Kidney tubule cell (primary cell): ENCODE results near the gene CHD1.
"Not testable (repeated sequence)": the region's sequence is repeated elsewhere in the genome, so short reads cannot be mapped to it uniquely, and the experiment has no call there.

Experiments
- DNase-seq: peaks from one replicate; pipeline ENCODE4 v3.0.0-alpha.2; 2018; ENCODE audit warnings: low spot score

The CHD1 gene

DNA sequence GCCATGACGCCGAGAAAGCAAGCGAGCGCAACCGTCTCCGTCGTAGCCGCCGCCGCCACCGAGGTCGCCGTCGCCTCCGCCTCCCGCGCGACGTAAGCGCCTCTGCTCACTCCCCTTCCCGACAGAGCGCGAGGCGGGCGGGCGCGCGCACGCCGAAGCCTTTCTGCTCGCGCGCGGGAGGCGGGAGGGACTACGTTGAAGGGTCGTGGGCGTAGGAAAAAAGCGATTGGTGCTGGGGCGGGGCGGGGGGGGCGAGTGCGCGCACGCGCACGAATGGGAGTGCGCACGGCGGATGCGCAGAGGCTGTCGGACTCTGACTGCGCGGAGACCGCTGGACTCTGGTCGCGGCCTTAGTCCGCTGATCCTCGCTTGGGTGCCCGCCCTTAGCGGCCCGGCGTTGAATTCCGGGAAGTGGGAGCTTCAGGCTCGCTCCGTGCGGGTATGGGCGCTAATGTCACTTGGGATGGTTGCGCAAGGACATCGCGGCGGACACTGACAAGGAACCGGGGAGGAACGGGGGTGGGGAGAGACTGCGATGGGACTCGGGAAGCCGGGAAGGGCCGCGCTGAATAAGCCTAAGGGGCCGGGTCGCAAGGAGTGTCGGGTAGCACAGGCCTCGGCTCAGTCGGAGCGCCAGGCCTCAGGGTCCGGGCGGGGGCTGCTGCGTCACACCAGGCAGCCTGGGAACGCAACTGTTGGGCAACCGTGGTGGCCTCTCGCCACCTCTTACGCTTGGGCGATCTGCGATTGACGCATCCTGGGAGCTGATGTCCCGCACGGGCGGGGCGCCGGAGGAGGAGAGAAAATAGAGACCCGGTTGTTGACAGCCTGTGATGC lies at the start of gene CHD1:
Gene CHD1, minus strand, starts transcription at position 135 of the 837 bp plus-strand sequence. CDS start 2,621 bp downstream, outside the sequence.
- peak; percentile 99 for DNase-seq

DNA sequence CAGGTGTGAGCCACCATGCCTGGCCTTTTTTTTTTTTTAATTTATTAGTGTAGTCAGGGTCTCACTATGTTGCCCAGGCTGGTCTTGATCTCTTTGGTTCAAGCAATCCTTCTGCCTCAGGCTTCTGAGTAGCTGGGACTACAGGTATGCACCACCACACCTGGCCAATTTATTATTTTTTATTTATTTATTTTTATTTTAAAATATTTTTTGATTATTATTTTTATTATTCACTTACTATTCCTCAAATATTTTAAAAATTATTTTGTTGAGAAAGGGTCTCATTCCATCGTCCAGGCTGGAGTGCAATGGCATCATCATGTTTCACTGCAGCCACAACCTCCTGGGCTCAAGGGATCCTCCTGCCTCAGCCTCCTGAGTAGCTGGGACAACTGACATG lies 49.7 kb upstream of the CHD1 start:
- no peak for DNase-seq

DNA sequence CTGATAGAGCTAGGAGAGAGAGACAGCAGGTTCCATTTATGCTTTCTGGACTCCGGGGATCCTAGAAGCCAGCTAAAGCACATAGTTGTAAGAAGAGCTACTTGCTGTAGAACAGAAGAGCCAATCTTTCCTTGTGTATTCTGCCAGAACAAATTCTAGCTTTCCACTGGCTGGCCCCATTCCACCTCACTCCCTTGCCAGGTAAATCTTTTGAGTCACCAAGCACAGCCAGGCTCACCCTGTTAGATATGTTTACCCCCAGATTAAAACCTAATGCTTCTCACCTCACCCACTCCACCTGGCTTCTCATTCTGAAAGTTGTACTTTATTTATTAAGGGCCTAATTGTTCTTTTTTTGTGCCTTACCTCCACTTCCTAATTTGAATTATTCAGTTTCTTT lies 48.9 kb upstream of the CHD1 start:
- no peak for DNase-seq

DNA sequence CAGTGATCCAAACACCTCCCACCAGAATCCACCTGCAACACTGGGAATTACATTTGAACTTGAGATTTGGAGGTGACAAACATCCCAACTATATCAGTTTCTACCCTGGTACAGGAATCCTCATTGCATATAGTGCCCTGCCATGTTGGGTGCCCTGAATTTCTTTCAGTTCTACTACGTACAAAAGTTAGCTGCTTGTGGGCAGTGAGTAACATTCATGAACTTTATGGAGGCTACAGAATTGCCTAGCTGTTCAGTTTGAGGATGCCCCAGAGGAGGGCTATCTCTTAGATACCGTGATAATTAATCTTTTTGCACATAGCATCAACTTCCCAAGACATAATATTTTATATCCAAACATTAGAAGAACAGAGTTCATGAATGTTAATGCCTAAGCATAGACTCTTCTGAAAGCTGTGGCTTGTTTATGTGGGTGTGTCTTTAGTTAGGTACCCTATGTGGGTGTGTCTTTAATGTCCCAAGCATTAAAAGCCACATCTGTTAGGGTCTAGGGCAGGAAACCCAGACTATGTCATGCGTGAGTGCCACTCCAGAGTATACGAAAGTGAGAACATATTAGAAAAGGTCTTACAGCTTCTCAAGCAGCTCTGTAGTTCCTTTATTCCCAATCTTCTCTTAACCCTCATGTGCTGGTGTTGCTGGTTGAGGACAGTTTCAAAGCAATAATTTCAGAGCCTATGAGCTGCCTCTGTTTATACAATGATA lies 47.0 kb upstream of the CHD1 start:
- DNase-seq = no peak

DNA sequence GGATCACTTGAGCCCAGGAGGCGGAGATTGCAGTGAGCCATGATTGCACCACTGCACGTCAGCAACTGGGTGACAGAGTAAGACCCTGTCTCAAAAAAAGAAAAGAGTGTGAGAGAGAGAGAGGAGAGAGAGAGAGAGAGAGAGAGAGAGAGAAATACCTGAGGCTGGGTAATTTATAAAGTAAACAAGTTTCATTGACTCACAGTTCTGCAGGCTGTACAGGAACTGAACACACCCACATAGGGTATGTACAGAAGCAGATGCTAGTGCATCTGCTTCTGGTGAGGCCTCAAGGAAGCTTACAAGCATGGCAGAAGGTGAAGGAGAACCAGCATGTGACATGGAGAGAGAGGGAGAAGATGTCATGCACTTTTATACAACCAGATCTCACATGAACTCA lies 46.4 kb upstream of the CHD1 start:
- peak; percentile 37 for DNase-seq

DNA sequence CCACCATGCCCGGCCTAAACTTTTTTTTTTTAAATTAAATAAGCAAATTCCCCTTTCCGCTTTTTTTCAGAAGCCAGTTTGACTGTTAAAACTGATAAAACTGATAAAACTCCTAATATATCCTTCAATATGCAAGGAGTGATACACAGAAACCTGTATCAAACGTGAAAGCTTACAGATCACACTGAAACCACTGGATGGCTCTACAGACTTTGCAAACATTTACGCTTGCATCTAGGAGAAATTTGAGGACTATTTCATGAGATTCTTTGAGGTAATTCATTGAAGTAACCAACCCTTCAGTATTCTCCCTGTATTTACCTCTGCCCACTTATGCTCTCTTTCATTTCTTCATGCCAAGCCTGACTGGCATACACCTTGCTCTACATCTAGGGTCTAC lies 40.6 kb upstream of the CHD1 start:
- no peak for DNase-seq

DNA sequence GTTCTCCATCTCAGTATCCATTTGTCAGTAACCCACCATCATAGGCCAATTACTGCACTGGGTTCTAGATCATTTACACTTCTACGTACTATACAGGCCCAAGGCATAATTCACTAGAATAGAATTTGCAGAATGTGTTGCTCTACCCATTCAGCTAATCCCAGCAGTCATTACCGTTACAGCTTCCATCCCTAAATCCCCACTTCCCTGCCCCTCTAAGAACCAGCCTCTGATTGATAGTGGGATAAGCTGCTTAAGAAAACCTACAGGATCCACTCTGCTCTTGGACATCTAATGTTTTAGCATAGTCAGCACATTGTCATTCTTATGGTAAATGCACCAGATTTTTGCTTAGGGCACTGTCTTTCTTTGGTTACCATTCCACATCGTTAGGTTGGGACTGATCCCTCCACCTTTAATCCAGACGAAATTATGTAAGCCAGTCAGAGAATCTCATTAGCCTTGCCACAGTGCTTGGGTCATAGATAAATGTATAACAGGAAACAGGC lies 39.3 kb upstream of the CHD1 start:
- no peak for DNase-seq

DNA sequence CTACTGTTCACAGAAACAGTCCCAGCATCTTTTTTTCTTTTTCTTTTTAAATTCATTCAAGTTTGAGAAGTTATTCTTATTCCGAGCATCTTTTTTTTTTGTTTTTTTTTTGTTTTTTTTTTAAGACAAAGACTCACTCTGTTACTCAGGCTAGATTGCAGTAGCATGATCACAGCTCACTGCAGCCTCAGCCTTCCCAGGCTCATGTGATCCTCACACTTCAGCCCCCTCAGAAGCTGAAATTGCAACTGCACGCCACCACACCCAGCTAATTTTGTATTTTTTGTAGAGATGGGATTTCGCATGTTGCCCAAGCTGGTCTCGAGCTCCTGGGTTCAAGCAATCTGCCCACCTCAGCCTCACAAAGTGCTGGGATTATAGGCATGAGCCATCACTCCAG lies 36.4 kb upstream of the CHD1 start:
- DNase-seq = no peak

DNA sequence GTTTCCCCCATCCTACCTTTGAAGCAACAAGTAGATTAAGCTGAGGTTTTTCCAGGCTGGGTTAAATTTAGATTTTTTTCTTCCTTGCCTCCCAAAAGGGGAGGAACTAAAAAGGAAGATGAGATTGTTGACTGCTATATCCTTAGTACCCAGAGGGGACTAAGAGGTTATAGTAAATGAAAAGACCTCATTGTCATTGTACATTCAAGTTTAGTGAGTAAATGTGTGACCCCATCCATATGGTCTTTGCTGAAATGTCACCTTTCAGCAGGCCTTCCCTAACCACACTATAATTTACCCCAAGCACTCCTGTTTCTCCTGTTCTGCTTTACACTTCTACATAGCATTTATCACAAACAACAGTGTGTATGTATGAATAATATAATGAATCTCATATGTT lies 35.8 kb upstream of the CHD1 start:
- no peak for DNase-seq

DNA sequence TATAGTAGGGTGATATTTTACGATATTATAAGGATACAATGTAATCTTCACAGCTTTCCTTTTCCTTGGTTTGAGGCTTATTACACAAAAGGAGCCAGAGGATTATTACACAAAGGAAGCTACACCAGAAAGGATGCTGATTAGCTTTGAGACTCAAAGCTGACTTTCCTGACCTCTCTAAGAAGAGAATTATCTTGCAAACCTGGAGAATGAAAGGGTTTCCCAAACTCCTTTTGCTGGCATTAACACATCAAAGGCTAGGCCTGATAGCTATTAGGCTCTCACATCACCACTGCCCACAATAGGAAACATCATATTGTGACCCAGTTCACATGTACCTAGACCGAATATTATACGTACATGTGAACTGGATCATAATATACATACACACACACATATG lies 34.2 kb upstream of the CHD1 start:
- no peak for DNase-seq

DNA sequence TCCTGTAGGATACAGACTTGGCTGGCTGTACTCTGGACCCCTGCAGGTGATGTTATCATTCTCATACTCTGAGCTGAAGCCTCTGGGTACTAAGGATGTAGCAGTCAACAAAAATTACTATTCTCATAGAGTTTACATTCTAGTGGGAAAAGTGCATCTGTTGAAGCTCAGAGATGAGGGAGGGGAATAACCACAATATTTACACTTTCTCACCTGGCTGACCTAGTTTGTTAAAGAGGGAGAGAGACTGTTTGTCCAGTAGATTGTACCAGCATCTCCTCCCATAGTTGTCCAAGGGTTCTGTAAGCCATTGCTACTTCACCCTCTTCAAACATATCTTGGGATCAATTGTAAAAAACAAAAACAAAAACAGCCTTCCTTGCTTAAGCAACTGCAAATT lies 33.8 kb upstream of the CHD1 start:
- no peak for DNase-seq

DNA sequence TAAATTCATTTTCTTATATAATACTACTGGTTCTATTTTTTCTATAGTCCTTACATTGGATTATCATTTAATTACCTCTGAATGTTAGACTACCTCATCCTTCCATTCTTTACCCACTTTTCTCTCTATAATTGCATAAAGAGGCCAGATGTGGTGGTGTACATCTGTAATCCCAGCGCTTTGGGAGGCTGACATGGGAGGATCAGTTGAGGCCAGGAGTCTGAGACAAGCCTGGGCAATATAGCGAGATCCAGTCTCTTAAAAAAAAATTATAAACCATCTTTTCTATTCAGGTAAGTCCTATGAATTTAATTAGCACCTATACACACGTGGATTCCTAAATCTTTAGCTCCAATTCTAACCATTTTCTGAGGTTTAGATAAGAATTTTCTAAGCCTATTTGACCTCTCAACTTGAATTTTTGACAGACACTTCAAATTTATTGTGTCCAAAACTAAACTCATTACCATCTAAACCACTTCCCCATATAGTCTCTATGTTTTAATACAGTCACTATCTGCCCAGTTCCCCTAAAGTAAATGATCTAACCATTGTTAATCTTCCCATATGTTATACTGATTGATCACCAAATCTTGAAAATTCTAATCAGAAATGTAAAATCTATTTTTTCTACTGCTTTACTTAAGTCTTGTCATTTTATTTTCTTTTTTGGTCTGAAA lies 33.0 kb upstream of the CHD1 start:
- no peak for DNase-seq

DNA sequence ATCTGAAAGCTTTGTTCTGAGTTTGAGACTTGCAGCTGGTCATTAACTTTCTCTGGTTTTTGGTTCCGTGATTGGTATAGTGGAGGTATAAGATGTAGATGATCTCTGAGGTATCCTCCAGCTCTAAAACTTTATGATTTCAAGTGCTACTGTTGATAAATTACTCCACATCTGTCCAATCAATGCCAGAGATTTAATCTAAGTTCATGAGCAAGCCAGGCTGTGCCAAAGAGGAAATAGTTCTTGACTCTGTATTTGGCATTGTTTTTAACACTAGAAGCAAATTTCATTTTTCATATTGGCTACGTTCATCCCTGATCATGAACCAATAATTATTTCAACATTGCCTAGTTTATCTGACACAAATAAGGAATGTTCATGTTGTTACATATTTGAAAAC lies 28.5 kb upstream of the CHD1 start:
- no peak for DNase-seq

DNA sequence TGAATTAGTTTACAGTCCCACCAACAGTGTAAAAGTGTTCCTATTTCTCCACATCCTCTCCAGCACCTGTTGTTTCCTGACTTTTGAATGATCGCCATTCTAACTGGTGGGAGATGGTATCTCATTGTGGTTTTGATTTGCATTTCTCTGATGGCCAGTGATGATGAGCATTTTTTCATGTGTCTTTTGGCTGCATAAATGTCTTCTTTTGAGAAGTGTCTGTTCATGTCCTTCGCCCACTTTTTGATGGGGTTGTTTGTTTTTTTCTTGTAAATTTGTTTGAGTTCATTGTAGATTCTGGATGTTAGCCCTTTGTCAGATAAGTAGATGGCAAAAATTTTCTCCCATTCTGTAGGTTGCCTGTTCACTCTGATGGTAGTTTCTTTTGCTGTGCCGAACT lies 27.1 kb upstream of the CHD1 start:
- not testable (repeated sequence) for DNase-seq

DNA sequence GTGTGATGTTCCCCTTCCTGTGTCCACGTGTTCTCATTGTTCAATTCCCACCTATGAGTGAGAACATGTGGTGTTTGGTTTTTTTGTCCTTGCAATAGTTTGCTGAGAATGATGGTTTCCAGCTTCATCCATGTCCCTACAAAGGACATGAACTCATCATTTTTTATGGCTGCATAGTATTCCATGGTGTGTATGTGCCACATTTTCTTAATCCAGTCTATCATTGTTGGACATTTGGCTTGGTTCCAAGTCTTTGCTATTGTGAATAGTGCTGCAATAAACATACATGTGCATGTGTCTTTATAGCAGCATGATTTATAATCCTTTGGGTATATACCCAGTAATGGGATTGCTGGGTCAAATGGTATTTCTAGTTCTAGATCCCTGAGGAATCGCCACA lies 26.7 kb upstream of the CHD1 start:
- not testable (repeated sequence) for DNase-seq

DNA sequence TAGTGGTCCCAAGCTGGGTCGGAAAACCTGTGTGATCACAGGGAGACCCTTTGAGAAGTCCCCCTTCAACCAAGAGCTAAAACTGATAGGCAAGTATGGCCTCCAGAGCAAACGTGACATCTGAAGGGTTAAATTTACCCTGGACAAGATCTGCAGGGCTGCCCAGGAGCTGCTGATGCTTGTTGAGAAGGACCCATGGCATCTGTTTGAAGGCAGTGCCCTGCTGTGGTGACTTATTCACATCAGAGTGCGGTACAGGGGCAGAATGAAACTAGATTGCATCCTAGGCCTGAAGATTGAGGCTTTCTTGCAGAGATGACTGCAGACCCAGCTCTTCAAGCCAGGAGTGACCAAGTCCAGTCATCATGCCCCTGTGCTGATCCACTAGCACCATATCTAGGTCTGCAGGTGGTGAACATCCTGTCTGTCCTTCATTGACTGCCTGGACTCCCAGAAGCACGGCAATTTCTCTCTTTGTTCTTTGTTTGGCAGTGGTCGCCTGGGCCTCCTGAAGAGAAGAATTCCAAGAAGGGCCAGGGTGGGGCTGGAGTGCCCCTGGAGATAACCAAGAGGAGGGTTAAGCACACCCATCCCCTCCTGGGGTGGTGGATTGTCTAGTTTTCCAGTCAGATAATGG lies 25.7 kb upstream of the CHD1 start:
- no peak for DNase-seq

DNA sequence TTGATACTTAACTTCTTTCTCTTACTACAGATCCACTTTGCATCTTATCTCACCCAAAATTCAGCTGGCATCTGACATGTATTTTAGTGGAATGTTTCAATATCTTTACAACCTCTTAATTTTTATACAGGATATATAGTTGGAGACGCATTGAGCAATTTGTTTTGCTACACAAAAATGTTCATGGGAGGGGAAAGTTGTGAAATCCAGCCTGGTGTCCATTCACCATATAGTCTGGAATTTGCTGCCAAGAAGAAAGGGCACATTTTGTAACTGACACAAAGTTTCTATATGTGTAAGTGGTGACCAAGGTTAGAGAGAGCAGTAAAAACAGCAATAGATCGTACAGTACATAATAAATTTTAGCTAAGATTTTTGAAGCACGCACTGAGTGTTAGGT lies 14.0 kb upstream of the CHD1 start:
- no peak for DNase-seq

DNA sequence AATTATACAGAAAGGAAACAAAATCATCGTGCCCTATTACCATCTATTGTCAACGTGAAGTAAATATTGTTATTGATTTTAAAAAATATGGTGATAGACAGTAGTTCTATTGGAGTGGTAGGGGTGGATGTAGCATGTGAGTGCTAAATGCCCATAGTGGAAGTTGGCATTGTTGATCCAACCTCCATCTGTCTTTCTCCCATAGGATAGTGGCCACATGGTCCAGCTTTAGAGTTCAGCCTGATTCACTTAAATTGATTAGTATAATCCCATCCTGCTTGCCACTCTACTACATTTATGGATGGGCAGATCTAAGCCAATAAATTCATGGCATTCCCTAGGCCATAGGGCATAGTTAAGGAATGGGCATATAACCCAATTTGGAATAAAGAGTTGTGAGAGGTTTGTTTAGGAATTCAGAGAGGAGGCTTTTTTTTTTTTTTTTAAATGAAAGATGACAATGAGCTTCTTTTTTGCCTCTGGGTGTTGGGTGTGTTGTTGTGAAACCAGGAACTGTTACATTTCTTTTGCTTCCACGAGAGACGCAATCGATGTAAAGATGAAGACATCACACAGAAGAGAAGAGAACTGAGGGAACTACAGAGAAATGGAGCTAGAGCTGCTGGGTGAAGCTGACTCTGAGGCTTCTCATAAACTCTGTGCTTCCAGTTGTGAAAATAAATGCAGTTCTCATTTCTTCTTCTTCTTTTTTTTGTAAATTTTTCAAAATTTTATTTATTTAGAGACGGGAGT lies 12.5 kb upstream of the CHD1 start:
- DNase-seq = no peak

DNA sequence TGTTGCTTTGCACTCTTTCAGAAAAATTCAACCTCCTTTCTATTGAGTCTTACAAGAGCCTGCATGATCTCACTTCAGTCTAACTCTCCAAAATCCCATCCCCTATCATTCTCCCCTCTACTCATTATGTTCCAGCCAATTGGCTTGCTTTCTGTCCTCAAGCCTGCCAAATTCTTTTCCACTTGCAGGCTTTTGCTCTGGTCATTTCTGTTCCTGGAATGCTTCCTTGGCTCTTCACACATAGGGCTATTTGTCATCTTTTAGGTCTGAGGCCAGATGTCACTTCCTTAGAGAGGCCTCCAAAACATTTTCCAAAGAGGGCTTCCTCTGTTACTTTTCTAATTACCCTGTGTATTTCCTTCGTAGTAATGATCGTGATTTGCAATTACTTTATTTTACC lies 11.8 kb upstream of the CHD1 start:
- DNase-seq = peak; percentile 17

DNA sequence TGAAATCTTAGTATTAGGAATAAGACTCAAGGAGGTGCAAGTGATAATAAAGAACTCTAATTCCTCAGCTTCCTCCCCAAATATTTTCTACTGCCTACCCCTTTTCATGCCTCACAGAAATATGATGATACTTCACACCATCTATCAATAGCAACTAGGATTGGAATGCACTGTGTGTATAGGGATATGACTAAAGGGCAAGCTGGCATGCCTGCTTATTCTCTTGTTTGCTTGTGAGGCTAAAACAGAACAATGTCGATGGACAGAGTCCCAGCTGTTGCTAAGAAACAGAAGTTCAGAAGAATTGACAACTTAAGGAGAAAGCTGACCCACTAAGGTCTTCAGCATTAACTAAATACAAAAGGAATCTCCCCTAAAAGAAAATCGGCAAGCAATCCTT lies 9.7 kb upstream of the CHD1 start:
- peak; percentile 56 for DNase-seq

DNA sequence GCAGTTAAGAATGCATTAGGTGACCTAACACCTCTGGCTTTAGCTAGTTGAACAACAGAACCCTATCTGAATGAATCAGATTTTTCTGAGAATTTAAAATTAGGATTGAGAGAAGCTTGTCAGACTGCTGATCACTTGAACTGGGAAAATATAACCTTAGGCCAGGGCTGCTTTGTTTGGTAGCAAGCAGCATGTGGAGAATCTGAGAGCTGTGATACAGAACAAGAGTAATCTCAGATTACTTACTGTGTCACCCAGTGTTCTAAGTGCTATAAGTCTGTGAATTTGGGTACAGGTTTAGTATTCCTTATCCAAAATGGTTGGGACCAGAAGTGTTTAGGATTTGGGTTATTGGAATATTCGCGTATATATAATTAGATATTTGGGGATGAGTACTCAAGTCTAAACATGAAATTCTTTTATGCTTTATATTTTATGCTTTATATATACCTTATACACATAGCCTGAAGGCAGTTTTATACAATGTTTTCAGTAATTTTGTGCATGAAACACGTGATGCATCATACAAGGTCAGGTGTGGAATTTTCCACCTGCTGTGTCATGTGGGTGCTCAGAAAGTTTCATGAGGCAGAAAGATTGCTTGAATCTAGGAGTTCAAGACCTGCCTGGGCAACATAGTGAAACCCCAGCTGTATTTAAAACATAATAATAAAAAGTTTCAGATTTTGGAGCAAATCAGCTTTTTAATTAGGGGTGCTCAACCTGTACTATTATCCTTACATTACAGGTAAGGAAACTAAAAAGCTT lies 8.3 kb upstream of the CHD1 start:
- DNase-seq = peak; percentile 14
